ENCODE results near the gene CGB1.

The CGB1 gene

GRCh38 chr19:49056101-49056901, 19.6 kb upstream of the CGB1 start (continued):
- TF ChIP-seq, protein P1, sequence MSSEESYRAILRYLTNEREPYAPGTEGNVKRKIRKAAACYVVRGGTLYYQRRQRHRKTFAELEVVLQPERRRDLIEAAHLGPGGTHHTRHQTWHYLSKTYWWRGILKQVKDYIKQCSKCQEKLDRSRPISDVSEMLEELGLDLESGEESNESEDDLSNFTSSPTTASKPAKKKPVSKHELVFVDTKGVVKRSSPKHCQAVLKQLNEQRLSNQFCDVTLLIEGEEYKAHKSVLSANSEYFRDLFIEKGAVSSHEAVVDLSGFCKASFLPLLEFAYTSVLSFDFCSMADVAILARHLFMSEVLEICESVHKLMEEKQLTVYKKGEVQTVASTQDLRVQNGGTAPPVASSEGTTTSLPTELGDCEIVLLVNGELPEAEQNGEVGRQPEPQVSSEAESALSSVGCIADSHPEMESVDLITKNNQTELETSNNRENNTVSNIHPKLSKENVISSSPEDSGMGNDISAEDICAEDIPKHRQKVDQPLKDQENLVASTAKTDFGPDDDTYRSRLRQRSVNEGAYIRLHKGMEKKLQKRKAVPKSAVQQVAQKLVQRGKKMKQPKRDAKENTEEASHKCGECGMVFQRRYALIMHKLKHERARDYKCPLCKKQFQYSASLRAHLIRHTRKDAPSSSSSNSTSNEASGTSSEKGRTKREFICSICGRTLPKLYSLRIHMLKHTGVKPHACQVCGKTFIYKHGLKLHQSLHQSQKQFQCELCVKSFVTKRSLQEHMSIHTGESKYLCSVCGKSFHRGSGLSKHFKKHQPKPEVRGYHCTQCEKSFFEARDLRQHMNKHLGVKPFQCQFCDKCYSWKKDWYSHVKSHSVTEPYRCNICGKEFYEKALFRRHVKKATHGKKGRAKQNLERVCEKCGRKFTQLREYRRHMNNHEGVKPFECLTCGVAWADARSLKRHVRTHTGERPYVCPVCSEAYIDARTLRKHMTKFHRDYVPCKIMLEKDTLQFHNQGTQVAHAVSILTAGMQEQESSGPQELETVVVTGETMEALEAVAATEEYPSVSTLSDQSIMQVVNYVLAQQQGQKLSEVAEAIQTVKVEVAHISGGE (tag by site-specific recombination; conservative IDR thresholded peaks at IDR 0.05; ENCODE audit: low read depth), result peak; percentile 32; the same call in 1 of the 2 replicates
- TF ChIP-seq HOXA7 (CRISPR knock-in tag; IDR thresholded peaks at IDR 0.05; ENCODE audit: borderline replicate concordance) (no peak), ZNF558 (tag by site-specific recombination; IDR thresholded peaks at IDR 0.05) (no peak), PRDM6 (tag by site-specific recombination; IDR thresholded peaks at IDR 0.05) (no peak), SP3 (tag by site-specific recombination; IDR thresholded peaks at IDR 0.05) (peak; percentile 96), ZNF121 (tag by site-specific recombination; IDR thresholded peaks at IDR 0.05) (no peak), ZNF449 (tag by site-specific recombination; IDR thresholded peaks at IDR 0.05) (no peak), ZIC2 (tag by site-specific recombination; IDR thresholded peaks at IDR 0.05) (peak; percentile 75), ZNF843 (tag by site-specific recombination; IDR thresholded peaks at IDR 0.05) (no peak), ZNF514 (tag by site-specific recombination; IDR thresholded peaks at IDR 0.05) (no peak), ZNF274 (IDR thresholded peaks at IDR 0.05; ENCODE audit: low read length) (no peak), ZNF274 (tag by site-specific recombination; IDR thresholded peaks at IDR 0.05; ENCODE audit: borderline replicate concordance) (no peak), ZNF600 (tag by site-specific recombination; IDR thresholded peaks at IDR 0.05) (0 out of 2 replicates have a peak, but pooled peaks have one; percentile 25), ZNF530 (tag by site-specific recombination; IDR thresholded peaks at IDR 0.05; ENCODE audit: low read depth) (no peak), ZNF529 (tag by site-specific recombination; IDR thresholded peaks at IDR 0.05; ENCODE audit: insufficient replicate concordance) (no peak), ZNF146 (tag by site-specific recombination; IDR thresholded peaks at IDR 0.05) (no peak), ZNF501 (tag by site-specific recombination; IDR thresholded peaks at IDR 0.05) (no peak), BCL11A (tag by site-specific recombination; IDR thresholded peaks at IDR 0.05; ENCODE audit: low read depth) (0 out of 2 replicates have a peak, but pooled peaks have one; percentile 49), ZNF776 (tag by site-specific recombination; IDR thresholded peaks at IDR 0.05; ENCODE audit: borderline replicate concordance) (no peak)
- TF ChIP-seq, protein P2, sequence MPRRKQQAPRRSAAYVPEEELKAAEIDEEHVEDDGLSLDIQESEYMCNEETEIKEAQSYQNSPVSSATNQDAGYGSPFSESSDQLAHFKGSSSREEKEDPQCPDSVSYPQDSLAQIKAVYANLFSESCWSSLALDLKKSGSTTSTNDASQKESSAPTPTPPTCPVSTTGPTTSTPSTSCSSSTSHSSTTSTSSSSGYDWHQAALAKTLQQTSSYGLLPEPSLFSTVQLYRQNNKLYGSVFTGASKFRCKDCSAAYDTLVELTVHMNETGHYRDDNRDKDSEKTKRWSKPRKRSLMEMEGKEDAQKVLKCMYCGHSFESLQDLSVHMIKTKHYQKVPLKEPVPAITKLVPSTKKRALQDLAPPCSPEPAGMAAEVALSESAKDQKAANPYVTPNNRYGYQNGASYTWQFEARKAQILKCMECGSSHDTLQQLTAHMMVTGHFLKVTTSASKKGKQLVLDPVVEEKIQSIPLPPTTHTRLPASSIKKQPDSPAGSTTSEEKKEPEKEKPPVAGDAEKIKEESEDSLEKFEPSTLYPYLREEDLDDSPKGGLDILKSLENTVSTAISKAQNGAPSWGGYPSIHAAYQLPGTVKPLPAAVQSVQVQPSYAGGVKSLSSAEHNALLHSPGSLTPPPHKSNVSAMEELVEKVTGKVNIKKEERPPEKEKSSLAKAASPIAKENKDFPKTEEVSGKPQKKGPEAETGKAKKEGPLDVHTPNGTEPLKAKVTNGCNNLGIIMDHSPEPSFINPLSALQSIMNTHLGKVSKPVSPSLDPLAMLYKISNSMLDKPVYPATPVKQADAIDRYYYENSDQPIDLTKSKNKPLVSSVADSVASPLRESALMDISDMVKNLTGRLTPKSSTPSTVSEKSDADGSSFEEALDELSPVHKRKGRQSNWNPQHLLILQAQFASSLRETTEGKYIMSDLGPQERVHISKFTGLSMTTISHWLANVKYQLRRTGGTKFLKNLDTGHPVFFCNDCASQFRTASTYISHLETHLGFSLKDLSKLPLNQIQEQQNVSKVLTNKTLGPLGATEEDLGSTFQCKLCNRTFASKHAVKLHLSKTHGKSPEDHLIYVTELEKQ (tag by site-specific recombination; IDR thresholded peaks at IDR 0.05; ENCODE audit: borderline replicate concordance), result no peak
- TF ChIP-seq, protein P3, sequence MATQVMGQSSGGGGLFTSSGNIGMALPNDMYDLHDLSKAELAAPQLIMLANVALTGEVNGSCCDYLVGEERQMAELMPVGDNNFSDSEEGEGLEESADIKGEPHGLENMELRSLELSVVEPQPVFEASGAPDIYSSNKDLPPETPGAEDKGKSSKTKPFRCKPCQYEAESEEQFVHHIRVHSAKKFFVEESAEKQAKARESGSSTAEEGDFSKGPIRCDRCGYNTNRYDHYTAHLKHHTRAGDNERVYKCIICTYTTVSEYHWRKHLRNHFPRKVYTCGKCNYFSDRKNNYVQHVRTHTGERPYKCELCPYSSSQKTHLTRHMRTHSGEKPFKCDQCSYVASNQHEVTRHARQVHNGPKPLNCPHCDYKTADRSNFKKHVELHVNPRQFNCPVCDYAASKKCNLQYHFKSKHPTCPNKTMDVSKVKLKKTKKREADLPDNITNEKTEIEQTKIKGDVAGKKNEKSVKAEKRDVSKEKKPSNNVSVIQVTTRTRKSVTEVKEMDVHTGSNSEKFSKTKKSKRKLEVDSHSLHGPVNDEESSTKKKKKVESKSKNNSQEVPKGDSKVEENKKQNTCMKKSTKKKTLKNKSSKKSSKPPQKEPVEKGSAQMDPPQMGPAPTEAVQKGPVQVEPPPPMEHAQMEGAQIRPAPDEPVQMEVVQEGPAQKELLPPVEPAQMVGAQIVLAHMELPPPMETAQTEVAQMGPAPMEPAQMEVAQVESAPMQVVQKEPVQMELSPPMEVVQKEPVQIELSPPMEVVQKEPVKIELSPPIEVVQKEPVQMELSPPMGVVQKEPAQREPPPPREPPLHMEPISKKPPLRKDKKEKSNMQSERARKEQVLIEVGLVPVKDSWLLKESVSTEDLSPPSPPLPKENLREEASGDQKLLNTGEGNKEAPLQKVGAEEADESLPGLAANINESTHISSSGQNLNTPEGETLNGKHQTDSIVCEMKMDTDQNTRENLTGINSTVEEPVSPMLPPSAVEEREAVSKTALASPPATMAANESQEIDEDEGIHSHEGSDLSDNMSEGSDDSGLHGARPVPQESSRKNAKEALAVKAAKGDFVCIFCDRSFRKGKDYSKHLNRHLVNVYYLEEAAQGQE (tag by site-specific recombination; IDR thresholded peaks at IDR 0.05), result no peak
- TF ChIP-seq, protein P4, sequence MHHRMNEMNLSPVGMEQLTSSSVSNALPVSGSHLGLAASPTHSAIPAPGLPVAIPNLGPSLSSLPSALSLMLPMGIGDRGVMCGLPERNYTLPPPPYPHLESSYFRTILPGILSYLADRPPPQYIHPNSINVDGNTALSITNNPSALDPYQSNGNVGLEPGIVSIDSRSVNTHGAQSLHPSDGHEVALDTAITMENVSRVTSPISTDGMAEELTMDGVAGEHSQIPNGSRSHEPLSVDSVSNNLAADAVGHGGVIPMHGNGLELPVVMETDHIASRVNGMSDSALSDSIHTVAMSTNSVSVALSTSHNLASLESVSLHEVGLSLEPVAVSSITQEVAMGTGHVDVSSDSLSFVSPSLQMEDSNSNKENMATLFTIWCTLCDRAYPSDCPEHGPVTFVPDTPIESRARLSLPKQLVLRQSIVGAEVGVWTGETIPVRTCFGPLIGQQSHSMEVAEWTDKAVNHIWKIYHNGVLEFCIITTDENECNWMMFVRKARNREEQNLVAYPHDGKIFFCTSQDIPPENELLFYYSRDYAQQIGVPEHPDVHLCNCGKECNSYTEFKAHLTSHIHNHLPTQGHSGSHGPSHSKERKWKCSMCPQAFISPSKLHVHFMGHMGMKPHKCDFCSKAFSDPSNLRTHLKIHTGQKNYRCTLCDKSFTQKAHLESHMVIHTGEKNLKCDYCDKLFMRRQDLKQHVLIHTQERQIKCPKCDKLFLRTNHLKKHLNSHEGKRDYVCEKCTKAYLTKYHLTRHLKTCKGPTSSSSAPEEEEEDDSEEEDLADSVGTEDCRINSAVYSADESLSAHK (tag by site-specific recombination; IDR thresholded peaks at IDR 0.05), result no peak
